GM12878 (cell line): ENCODE measurements around the gene FLT4. TPM values are rescaled to one million over a fixed set of nuclear protein-coding genes. Genes with fewer than 3 reads are reported as not detected.

Source experiments
- ATAC-seq: fragments of 200-7000 bp; cut with Tn5 transposase; 3 replicates; pipeline ENCODE4 v1.9.1; 2020; ENCODE audit warnings: mild to moderate bottlenecking, moderate library complexity
- BruUV-seq: library from RNA; stranded (reverse); fragments of 400-500 nt; replicated peaks from 2 replicates; lab custom pipeline; 2021; lab: Mats Ljungman, UMichigan
- CTCF ChIA-PET: fragments of 300-600 bp; sonication (Branson Sonifier 250); formaldehyde crosslinking; extraction: SDS; loops from one replicate; lab custom pipeline; 2021; ENCODE audit warnings: inconsistent platforms; lab: Yijun Ruan, JAX
- POLR2A ChIA-PET: fragments of 350-600 bp; formaldehyde crosslinking; extraction: SDS; loops from one replicate; lab custom pipeline; 2021; ENCODE audit warnings: inconsistent platforms; lab: Charles Lee
- RAD21 ChIA-PET: fragments of 300-600 bp; sonication (Branson Sonifier 250); formaldehyde crosslinking; loops from one replicate; lab custom pipeline; 2023; ENCODE audit warnings: antibody characterized with exemption; ENCODE audit not compliant: unreplicated experiment; lab: Charles Lee
- SMC1A ChIA-PET: fragments of 300-600 bp; sonication (Branson Sonifier 250); formaldehyde crosslinking; loops from one replicate; lab custom pipeline; 2023; ENCODE audit not compliant: unreplicated experiment, uncharacterized antibody; lab: Charles Lee
- DNase-seq: peaks from one replicate; pipeline ENCODE4 v3.0.0-alpha.2; 2011; ENCODE audit warnings: low read depth, low spot score
- FAIRE-seq: peaks from 3 replicates; lab custom pipeline; 2011; peaks lifted over from hg19 to GRCh38; lab: Jason Lieb, UNC
- H2AFZ ChIP-seq: 2 replicates; pipeline ENCODE4 v1.6.0; 2011; ENCODE audit warnings: low read depth, low read length, control low read depth; ENCODE audit not compliant: control insufficient read depth
- H3K27ac ChIP-seq: 2 replicates; pipeline ENCODE4 v1.5.1; 2011; ENCODE audit warnings: control low read depth; ENCODE audit not compliant: control insufficient read depth, insufficient read depth
- H3K27me3 ChIP-seq, 2 experiments: replicated peaks in 1 of 2; 2 replicates each; pipeline versions ENCODE4 v1.6.0 to v1.6.1; 2011; ENCODE audit warnings: low read length in 1 of 2; ENCODE audit not compliant: control insufficient read depth in 2 of 2, insufficient read depth in 2 of 2
- H3K36me3 ChIP-seq, 2 experiments: 2 replicates each; pipeline ENCODE4 v1.5.1; 2011; ENCODE audit warnings: low read length in 1 of 2; ENCODE audit not compliant: control insufficient read depth in 2 of 2, insufficient read depth in 2 of 2
- H3K4me1 ChIP-seq: 2 replicates; pipeline ENCODE4 v1.6.1; 2011; ENCODE audit warnings: mild to moderate bottlenecking, low read length, moderate library complexity, mixed read lengths; ENCODE audit not compliant: control insufficient read depth, insufficient read depth
- H3K4me2 ChIP-seq: 2 replicates; pipeline ENCODE4 v1.6.0; 2011; ENCODE audit warnings: control low read depth; ENCODE audit not compliant: control insufficient read depth, insufficient read depth
- H3K4me3 ChIP-seq: fragments of 200-600 bp; sonication (generic); 2 replicates; pipeline ENCODE4 v1.5.1; 2016
- H3K79me2 ChIP-seq: 2 replicates; pipeline ENCODE4 v1.6.0; 2011; ENCODE audit warnings: low read length; ENCODE audit not compliant: control insufficient read depth, insufficient read depth
- H3K9ac ChIP-seq: 2 replicates; pipeline ENCODE4 v1.8.0; 2011; ENCODE audit warnings: low read length, control low read depth, mixed read lengths; ENCODE audit not compliant: control insufficient read depth, insufficient read depth
- H3K9me3 ChIP-seq: replicated peaks from 3 replicates; pipeline ENCODE4 v1.5.1; 2011; ENCODE audit warnings: mild to moderate bottlenecking, low read length; ENCODE audit not compliant: control insufficient read depth, insufficient read depth
- H4K20me1 ChIP-seq: 2 replicates; pipeline ENCODE4 v1.6.0; 2011; ENCODE audit not compliant: control insufficient read depth, insufficient read depth
- BACH1 ChIP-seq: fragments of 450-650 bp; IDR thresholded peaks from 2 replicates; pipeline ENCODE4 v1.6.1; 2017; ENCODE audit warnings: mild to moderate bottlenecking, borderline replicate concordance
- FOXK2 ChIP-seq: fragments of 450-650 bp; IDR thresholded peaks from 2 replicates; pipeline ENCODE4 v1.6.1; 2017; ENCODE audit warnings: mild to moderate bottlenecking, moderate library complexity
- IKZF2 ChIP-seq, 2 experiments: fragments of 450-650 bp; IDR thresholded peaks; 2 replicates each; pipeline ENCODE4 v1.6.1; 2017; ENCODE audit warnings: mild to moderate bottlenecking in 2 of 2, moderate library complexity in 2 of 2
- NRF1 ChIP-seq: conservative IDR thresholded peaks from 2 replicates; pipeline ENCODE4 v1.6.1; 2011; ENCODE audit warnings: mild to moderate bottlenecking, low read depth, low read length, improper control_type of control experiment
- SUZ12 ChIP-seq: fragments of 200-600 bp; sonication (generic); IDR thresholded peaks from one replicate; pipeline ENCODE4 v1.6.1; 2018; ENCODE audit warnings: antibody characterized with exemption, mild to moderate bottlenecking; ENCODE audit not compliant: unreplicated experiment
- whole genome bisulfite sequencing: methylation state at CpG from one replicate; pipeline ENCODE4 v1.1.6; 2016; ENCODE audit warnings: low lambda C conversion rate; ENCODE audit not compliant: insufficient replicate concordance, insufficient coverage; ENCODE audit errors: missing lambda C conversion rate; 5-methylcytosine and 5-hydroxymethylcytosine counted together
- in situ Hi-C: fragments of 300-500 bp; cut with MboI; formaldehyde crosslinking; loops from 9 replicates; pipeline ENCODE4 v1.14.3; 2018; ENCODE audit warnings: mixed read lengths
- intact Hi-C: fragments of 100-400 bp; cut with micrococcal nuclease; formaldehyde crosslinking; loops from one replicate; pipeline ENCODE4 v1.14.2; 2022; ENCODE audit not compliant: unreplicated experiment
- polyA plus RNA-seq, 11 experiments: library from polyadenylated mRNA; depleted of rRNA in 4 of 11; unstranded in 6 of 11; stranded (reverse) in 5 of 11; fragments of >200 nt; fragmentation: Nextera tagmentation in 4 of 11; fragmentation: Illumina TruSeq in 1 of 11; extraction: Ambion mirVana in 4 of 11; extraction: Trizol in 1 of 11; gene quantifications; 1 replicate in 1 of 11; 2 replicates in 10 of 11; pipeline versions ENCODE4 v1.2.1 to v1.2.3, GENCODE V29; 2011 to 2016; ENCODE audit warnings: inconsistent platforms in 2 of 11, missing spikeins in 2 of 11, low read depth in 1 of 11
- total RNA-seq, 4 experiments: library from RNA; depleted of rRNA in 3 of 4; stranded (reverse); fragments of >200 nt in 3 of 4; fragmentation: Illumina TruSeq in 1 of 4; extraction: Trizol in 1 of 4; gene quantifications; 2 replicates each; pipeline versions ENCODE4 v1.2.1 to v1.2.3, GENCODE V29; 2013 to 2021
- TF ChIP-seq, protein P1 (sequence below): fragments of 450-650 bp; IDR thresholded peaks from 2 replicates; pipeline ENCODE4 v1.6.1; 2016; ENCODE audit warnings: mild to moderate bottlenecking, moderate library complexity, borderline replicate concordance
- TF ChIP-seq, protein P2 (sequence below): fragments of 450-650 bp; IDR thresholded peaks from 2 replicates; pipeline ENCODE4 v1.6.1; 2014; ENCODE audit warnings: mild to moderate bottlenecking
- TF ChIP-seq, protein P3 (sequence below): fragments of 450-650 bp; formaldehyde crosslinking; IDR thresholded peaks from 2 replicates; pipeline ENCODE4 v1.5.0; 2022; ENCODE audit warnings: mild to moderate bottlenecking, missing genetic modification characterization

FLT4 gene
- total and polyA plus RNA-seq, 10 of the 15 experiments (the other 5 are each of a cell fraction or from before 2014, with no cell fraction given): 0.18 TPM; not detected in 9

DNA sequence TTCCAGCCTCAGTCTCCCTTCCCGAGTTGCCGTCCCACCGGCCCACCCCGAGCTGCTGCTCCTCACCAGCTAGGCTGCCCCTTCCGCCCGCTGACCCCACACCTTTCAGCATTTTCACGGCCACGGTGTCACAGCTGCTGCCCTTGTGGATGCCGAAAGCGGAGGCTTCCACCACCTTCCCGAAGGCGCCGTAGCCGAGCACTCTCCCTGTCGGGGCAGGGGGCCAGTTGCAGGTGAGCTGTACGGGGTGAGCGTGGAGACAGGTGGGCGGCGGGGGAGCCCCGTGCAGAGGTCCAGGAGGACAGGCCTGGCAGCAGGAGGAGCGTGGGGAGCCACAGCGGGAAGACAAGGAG, 29.9 kb downstream of the FLT4 start:
- TF ChIP-seq BACH1: no peak
- H4K20me1 ChIP-seq: no peaks in the 10 kb centered on the region
- no peak overlapping the region for H3K9ac ChIP-seq
- no TSS peak for BruUV-seq
- SMC1A ChIA-PET: no interaction called here
- WGBS: 74% methylated on average over 18 of the region's 22 CpGs
- H3K36me3 ChIP-seq: no peaks in the 10 kb centered on the region
- ATAC-seq: no peak
- FAIRE-seq: no peak
- POLR2A ChIA-PET: no interaction called here
- no peaks in the 10 kb centered on the region for H3K4me1 ChIP-seq
- in situ Hi-C loops (no loop called here), intact Hi-C loops (no loop called here)
- RAD21 ChIA-PET: no interaction called here
- no peaks in the 10 kb centered on the region for H3K27me3 ChIP-seq
- CTCF ChIA-PET: no interaction called here
- H2AFZ ChIP-seq: no peak overlapping the region
- no peak overlapping the region for H3K4me3 ChIP-seq
- no peak overlapping the region for H3K27ac ChIP-seq
- no peaks in the 10 kb centered on the region for H3K79me2 ChIP-seq
- H3K9me3 ChIP-seq: no peaks in the 10 kb centered on the region
- DNase-seq: no peak
- H3K4me2 ChIP-seq: no peak overlapping the region

DNA sequence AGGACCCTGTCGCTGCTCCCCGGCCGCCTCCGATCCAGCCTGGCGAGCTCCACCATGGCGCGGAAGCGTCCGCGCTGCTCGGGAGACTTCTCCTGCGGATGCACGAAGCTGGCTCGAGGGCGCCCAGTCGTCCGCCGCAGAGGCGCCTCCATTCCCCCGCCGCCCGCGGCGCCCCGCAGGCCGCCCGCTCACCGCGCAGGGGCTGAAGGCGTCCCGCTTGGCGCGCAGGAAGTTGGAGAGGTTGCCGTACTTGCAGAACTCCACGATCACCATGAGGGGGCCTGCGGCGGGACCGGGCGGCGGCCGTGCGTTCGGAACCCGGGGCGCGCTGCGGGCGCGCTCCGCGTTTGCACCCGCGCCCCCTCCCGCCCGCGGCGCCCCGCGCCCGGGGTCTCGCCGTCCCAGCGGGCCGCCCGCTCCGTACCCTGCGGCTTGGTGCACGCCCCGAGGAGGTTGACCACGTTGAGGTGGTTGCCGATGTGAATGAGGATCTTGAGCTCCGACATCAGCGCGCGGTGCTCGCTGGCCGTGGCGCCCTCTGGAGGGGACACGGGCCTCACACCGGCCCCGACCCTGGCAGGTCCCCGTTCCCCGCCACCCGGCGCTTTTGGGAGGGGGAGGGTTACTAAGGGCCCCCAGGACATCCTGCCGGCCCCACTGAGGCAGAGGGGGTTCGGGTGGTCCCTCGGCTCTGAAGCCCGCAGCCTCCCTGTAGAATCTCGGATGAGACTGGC, 30.4 kb downstream of the FLT4 start:
- ATAC-seq (no peak), FAIRE-seq (no peak), DNase-seq (no peak)
- no peaks in the 10 kb centered on the region for H3K79me2 ChIP-seq
- no peaks in the 10 kb centered on the region for H3K9me3 ChIP-seq
- H3K27me3 ChIP-seq: no peaks in the 10 kb centered on the region
- no peak overlapping the region for H3K4me2 ChIP-seq
- RAD21 ChIA-PET: no interaction called here
- SMC1A ChIA-PET: no interaction called here
- H3K4me1 ChIP-seq: no peaks in the 10 kb centered on the region
- no TSS peak for BruUV-seq
- no peak overlapping the region for H3K9ac ChIP-seq
- H3K27ac ChIP-seq: no peak overlapping the region
- H3K4me3 ChIP-seq: no peak overlapping the region
- WGBS: 89% methylated on average over 42 of the region's 90 CpGs
- no peaks in the 10 kb centered on the region for H4K20me1 ChIP-seq
- H3K36me3 ChIP-seq: no peaks in the 10 kb centered on the region
- POLR2A ChIA-PET: no interaction called here
- intact Hi-C loops: no loop called here
- CTCF ChIA-PET: no interaction called here
- in situ Hi-C loops: no loop called here
- no peak overlapping the region for H2AFZ ChIP-seq
- TF ChIP-seq NRF1 (no peak), IKZF2 (IDR thresholded peaks at IDR 0.05) (no peak), SUZ12 (no peak), FOXK2 (no peak)
- TF ChIP-seq, protein P1, sequence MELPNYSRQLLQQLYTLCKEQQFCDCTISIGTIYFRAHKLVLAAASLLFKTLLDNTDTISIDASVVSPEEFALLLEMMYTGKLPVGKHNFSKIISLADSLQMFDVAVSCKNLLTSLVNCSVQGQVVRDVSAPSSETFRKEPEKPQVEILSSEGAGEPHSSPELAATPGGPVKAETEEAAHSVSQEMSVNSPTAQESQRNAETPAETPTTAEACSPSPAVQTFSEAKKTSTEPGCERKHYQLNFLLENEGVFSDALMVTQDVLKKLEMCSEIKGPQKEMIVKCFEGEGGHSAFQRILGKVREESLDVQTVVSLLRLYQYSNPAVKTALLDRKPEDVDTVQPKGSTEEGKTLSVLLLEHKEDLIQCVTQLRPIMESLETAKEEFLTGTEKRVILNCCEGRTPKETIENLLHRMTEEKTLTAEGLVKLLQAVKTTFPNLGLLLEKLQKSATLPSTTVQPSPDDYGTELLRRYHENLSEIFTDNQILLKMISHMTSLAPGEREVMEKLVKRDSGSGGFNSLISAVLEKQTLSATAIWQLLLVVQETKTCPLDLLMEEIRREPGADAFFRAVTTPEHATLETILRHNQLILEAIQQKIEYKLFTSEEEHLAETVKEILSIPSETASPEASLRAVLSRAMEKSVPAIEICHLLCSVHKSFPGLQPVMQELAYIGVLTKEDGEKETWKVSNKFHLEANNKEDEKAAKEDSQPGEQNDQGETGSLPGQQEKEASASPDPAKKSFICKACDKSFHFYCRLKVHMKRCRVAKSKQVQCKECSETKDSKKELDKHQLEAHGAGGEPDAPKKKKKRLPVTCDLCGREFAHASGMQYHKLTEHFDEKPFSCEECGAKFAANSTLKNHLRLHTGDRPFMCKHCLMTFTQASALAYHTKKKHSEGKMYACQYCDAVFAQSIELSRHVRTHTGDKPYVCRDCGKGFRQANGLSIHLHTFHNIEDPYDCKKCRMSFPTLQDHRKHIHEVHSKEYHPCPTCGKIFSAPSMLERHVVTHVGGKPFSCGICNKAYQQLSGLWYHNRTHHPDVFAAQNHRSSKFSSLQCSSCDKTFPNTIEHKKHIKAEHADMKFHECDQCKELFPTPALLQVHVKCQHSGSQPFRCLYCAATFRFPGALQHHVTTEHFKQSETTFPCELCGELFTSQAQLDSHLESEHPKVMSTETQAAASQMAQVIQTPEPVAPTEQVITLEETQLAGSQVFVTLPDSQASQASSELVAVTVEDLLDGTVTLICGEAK: no peak
- TF ChIP-seq, protein P2, sequence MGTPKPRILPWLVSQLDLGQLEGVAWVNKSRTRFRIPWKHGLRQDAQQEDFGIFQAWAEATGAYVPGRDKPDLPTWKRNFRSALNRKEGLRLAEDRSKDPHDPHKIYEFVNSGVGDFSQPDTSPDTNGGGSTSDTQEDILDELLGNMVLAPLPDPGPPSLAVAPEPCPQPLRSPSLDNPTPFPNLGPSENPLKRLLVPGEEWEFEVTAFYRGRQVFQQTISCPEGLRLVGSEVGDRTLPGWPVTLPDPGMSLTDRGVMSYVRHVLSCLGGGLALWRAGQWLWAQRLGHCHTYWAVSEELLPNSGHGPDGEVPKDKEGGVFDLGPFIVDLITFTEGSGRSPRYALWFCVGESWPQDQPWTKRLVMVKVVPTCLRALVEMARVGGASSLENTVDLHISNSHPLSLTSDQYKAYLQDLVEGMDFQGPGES: no peak
- TF ChIP-seq, protein P3, sequence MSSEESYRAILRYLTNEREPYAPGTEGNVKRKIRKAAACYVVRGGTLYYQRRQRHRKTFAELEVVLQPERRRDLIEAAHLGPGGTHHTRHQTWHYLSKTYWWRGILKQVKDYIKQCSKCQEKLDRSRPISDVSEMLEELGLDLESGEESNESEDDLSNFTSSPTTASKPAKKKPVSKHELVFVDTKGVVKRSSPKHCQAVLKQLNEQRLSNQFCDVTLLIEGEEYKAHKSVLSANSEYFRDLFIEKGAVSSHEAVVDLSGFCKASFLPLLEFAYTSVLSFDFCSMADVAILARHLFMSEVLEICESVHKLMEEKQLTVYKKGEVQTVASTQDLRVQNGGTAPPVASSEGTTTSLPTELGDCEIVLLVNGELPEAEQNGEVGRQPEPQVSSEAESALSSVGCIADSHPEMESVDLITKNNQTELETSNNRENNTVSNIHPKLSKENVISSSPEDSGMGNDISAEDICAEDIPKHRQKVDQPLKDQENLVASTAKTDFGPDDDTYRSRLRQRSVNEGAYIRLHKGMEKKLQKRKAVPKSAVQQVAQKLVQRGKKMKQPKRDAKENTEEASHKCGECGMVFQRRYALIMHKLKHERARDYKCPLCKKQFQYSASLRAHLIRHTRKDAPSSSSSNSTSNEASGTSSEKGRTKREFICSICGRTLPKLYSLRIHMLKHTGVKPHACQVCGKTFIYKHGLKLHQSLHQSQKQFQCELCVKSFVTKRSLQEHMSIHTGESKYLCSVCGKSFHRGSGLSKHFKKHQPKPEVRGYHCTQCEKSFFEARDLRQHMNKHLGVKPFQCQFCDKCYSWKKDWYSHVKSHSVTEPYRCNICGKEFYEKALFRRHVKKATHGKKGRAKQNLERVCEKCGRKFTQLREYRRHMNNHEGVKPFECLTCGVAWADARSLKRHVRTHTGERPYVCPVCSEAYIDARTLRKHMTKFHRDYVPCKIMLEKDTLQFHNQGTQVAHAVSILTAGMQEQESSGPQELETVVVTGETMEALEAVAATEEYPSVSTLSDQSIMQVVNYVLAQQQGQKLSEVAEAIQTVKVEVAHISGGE (CRISPR knock-in tag): no peak
